ENCODE data around the gene PPP1R18.
"Not testable (repeated sequence)": the region's sequence is repeated elsewhere in the genome, so short reads cannot be mapped to it uniquely, and the experiment has no call there.

Gene PPP1R18

DNA sequence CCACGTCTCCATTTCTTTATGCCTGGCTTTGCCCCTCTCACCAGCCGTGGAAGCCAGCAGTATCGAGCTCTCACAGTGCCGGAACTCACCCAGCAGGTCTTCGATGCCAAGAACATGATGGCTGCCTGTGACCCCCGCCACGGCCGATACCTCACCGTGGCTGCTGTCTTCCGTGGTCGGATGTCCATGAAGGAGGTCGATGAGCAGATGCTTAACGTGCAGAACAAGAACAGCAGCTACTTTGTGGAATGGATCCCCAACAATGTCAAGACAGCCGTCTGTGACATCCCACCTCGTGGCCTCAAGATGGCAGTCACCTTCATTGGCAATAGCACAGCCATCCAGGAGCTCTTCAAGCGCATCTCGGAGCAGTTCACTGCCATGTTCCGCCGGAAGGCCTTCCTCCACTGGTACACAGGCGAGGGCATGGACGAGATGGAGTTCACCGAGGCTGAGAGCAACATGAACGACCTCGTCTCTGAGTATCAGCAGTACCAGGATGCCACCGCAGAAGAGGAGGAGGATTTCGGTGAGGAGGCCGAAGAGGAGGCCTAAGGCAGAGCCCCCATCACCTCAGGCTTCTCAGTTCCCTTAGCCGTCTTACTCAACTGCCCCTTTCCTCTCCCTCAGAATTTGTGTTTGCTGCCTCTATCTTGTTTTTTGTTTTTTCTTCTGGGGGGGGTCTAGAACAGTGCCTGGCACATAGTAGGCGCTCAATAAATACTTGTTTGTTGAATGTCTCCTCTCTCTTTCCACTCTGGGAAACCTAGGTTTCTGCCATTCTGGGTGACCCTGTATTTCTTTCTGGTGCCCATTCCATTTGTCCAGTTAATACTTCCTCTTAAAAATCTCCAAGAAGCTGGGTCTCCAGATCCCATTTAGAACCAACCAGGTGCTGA is 37.6 kb upstream of the PPP1R18 start:
- peaks cover 60% of the 10 kb centered on the region for H3K36me3 ChIP-seq (ENCODE audit: control insufficient read depth, insufficient read depth, low read length)
- H3K27ac ChIP-seq (ENCODE audit: low read depth, low read length) = peak overlapping the region; percentile 31
- not testable (repeated sequence) for H3K9me3 ChIP-seq (ENCODE audit: control insufficient read depth, insufficient read depth, low read length); H3K4me1 ChIP-seq (ENCODE audit: control insufficient read depth, insufficient read depth, low read length); H3K9ac ChIP-seq (ENCODE audit: low read depth, low read length); H3K4me3 ChIP-seq (ENCODE audit: low read depth, low read length); H3K27me3 ChIP-seq (ENCODE audit: control insufficient read depth, insufficient read depth, low read length)

DNA sequence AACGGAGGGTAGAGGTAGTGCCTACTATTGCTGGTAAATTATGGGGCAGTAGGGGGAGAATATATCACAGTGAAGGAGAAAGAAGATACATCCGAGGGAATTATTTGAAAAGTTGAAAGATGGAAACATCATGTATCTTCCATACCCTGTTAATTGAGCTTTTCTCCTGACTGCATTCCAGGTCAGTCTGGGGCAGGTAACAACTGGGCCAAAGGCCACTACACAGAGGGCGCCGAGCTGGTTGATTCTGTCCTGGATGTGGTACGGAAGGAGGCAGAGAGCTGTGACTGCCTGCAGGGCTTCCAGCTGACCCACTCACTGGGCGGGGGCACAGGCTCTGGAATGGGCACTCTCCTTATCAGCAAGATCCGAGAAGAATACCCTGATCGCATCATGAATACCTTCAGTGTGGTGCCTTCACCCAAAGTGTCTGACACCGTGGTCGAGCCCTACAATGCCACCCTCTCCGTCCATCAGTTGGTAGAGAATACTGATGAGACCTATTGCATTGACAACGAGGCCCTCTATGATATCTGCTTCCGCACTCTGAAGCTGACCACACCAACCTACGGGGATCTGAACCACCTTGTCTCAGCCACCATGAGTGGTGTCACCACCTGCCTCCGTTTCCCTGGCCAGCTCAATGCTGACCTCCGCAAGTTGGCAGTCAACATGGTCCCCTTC is 36.9 kb upstream of the PPP1R18 start:
- H3K27ac ChIP-seq (ENCODE audit: low read depth, low read length) = peak overlapping the region; percentile 98
- H3K9ac ChIP-seq (ENCODE audit: low read depth, low read length); H3K27me3 ChIP-seq (ENCODE audit: control insufficient read depth, insufficient read depth, low read length); H3K9me3 ChIP-seq (ENCODE audit: control insufficient read depth, insufficient read depth, low read length): not testable (repeated sequence)
- H3K4me3 ChIP-seq (ENCODE audit: low read depth, low read length) = peak overlapping the region; percentile 93
- peaks cover 13% of the 10 kb centered on the region; the same call in 1 of the 2 replicates for H3K4me1 ChIP-seq (ENCODE audit: control insufficient read depth, insufficient read depth, low read length)
- H3K36me3 ChIP-seq (ENCODE audit: control insufficient read depth, insufficient read depth, low read length) = peaks cover 56% of the 10 kb centered on the region

DNA sequence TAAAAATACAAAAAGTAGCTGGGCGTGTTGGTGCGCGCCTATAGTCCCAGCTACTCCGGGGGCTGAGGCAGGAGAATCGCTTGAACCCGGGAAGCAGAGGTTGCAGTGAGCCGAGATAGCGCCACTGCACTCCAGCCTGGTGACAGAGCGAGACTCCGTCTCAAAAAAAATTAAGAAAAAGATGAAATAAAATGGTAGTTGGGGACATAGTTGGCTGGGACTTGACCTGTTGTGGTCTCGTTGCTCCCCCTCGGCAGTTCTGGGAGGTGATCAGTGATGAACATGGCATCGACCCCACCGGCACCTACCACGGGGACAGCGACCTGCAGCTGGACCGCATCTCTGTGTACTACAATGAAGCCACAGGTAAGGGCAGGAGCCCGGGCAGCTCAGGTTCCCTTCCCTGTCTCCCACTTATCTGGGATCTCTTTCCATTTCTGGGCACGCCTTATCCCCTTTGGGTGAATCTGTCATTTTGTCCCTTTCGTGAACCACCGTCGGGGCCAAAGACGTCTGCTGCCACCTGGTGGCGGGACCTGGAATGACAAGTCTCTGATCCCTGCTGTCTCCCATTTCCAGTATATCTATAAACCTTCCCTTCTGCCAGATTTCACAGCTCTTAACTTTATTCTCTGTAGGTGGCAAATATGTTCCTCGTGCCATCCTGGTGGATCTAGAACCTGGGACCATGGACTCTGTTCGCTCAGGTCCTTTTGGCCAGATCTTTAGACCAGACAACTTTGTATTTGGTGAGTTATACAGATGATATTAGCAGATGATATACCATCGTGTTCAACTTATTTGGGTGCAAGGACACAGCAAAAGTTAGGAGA is 36.1 kb upstream of the PPP1R18 start:
- H3K9ac ChIP-seq (ENCODE audit: low read depth, low read length) = peak overlapping the region; percentile 100
- peak overlapping the region; percentile 93 for H3K4me3 ChIP-seq (ENCODE audit: low read depth, low read length)
- H3K4me1 ChIP-seq (ENCODE audit: control insufficient read depth, insufficient read depth, low read length) = peaks cover 13% of the 10 kb centered on the region; the same call in 1 of the 2 replicates
- no peaks in the 10 kb centered on the region for H3K9me3 ChIP-seq (ENCODE audit: control insufficient read depth, insufficient read depth, low read length)
- peak overlapping the region; percentile 98 for H3K27ac ChIP-seq (ENCODE audit: low read depth, low read length)
- H3K27me3 ChIP-seq (ENCODE audit: control insufficient read depth, insufficient read depth, low read length) = no peaks in the 10 kb centered on the region
- peaks cover 48% of the 10 kb centered on the region for H3K36me3 ChIP-seq (ENCODE audit: control insufficient read depth, insufficient read depth, low read length)

DNA sequence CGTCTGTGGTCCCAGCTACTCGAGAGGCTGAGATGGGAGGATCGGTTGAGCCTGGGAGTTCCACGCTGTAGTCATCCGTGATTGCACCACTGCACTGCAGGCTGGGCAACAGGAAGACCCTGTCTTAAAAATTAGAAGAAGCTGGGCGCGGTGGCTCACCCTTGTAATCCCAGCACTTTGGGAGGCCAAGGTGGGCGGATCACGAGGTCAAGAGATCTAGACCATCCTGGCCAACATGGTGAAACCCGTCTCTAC is 35.5 kb upstream of the PPP1R18 start:
- peaks cover 13% of the 10 kb centered on the region; the same call in 1 of the 2 replicates for H3K4me1 ChIP-seq (ENCODE audit: control insufficient read depth, insufficient read depth, low read length)
- not testable (repeated sequence) for H3K9me3 ChIP-seq (ENCODE audit: control insufficient read depth, insufficient read depth, low read length); H3K27me3 ChIP-seq (ENCODE audit: control insufficient read depth, insufficient read depth, low read length)
- peaks cover 44% of the 10 kb centered on the region for H3K36me3 ChIP-seq (ENCODE audit: control insufficient read depth, insufficient read depth, low read length)
- peak overlapping the region; percentile 100 for H3K9ac ChIP-seq (ENCODE audit: low read depth, low read length)
- peak overlapping the region; percentile 98 for H3K27ac ChIP-seq (ENCODE audit: low read depth, low read length)
- H3K4me3 ChIP-seq (ENCODE audit: low read depth, low read length) = peak overlapping the region; percentile 93

DNA sequence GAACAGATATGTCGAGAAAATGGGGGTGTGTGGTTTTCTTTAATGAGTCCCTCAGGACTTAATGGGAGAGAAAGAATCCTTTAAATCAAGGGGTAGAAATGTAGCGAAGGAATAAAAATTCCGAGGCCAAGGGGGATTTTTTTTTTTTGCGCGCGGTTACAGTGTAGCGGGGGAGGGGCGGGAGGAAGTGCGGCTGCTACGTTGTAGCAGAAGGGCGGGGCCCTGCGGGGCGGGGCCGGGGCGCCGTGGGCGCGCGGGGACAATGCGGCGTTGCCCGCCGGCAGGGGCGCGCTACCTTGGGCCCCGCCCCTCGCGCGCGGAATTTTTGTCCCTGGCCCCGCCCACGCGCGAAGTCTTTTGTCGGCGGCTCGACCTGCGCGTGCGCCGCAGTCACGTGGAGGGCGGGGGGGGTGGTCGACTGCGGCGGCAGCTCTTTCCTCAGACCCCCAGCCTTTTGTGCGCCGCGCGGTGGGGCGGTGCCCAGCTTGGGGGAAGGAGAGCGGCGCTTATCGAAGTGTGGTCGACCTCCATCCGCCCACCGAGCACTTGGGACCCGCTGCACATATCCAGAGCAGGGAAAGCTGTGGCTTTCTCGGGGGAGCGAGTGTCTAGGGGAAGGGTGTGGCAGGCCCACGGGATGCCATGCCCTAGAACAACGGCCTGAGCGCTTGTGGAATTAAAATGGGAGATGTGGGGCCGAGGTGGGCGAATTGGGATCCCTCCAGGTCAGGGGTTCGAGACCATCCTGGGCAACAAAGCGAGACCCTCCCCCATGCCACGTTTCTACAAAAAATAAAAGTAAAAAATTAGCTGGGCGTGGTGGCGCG is 35.0 kb upstream of the PPP1R18 start:
- no peaks in the 10 kb centered on the region for H3K9me3 ChIP-seq (ENCODE audit: control insufficient read depth, insufficient read depth, low read length)
- H3K27me3 ChIP-seq (ENCODE audit: control insufficient read depth, insufficient read depth, low read length) = no peaks in the 10 kb centered on the region
- H3K9ac ChIP-seq (ENCODE audit: low read depth, low read length) = peak overlapping the region; percentile 100
- peak overlapping the region; percentile 93 for H3K4me3 ChIP-seq (ENCODE audit: low read depth, low read length)
- H3K4me1 ChIP-seq (ENCODE audit: control insufficient read depth, insufficient read depth, low read length) = peaks cover 17% of the 10 kb centered on the region
- peak overlapping the region; percentile 98 for H3K27ac ChIP-seq (ENCODE audit: low read depth, low read length)
- H3K36me3 ChIP-seq (ENCODE audit: control insufficient read depth, insufficient read depth, low read length) = peaks cover 44% of the 10 kb centered on the region

DNA sequence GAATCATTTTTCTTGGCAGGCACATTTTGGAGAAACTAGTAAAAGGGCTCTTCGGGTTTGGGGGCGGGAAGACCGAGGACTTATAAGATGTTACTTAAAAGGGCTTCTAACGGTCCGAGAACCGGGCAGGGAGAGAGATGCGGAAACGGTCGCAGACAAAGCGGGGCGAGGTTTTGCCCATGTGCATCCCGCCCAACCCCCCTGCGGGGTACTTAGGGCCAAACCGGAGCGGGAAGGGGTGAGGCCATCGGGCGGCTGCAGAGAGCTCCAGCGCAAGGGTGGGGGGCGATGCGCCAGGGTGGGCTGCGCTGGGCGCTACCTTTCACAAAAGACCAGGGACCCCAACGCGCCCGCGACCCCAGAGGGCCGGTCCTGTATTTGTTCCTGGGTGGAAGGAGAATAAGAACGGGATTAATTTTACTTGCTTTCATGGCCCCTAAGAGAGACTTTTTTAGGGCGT is 34.3 kb upstream of the PPP1R18 start:
- Histone ChIP-seq H3K4me1 (ENCODE audit: control insufficient read depth, insufficient read depth, low read length) (peaks cover 18% of the 10 kb centered on the region), H3K27me3 (ENCODE audit: control insufficient read depth, insufficient read depth, low read length) (no peaks in the 10 kb centered on the region), H3K36me3 (ENCODE audit: control insufficient read depth, insufficient read depth, low read length) (peaks cover 42% of the 10 kb centered on the region), H3K4me3 (ENCODE audit: low read depth, low read length) (peak overlapping the region; percentile 93), H3K9ac (ENCODE audit: low read depth, low read length) (peak overlapping the region; percentile 100), H3K9me3 (ENCODE audit: control insufficient read depth, insufficient read depth, low read length) (no peaks in the 10 kb centered on the region), H3K27ac (ENCODE audit: low read depth, low read length) (peak overlapping the region; percentile 98)

DNA sequence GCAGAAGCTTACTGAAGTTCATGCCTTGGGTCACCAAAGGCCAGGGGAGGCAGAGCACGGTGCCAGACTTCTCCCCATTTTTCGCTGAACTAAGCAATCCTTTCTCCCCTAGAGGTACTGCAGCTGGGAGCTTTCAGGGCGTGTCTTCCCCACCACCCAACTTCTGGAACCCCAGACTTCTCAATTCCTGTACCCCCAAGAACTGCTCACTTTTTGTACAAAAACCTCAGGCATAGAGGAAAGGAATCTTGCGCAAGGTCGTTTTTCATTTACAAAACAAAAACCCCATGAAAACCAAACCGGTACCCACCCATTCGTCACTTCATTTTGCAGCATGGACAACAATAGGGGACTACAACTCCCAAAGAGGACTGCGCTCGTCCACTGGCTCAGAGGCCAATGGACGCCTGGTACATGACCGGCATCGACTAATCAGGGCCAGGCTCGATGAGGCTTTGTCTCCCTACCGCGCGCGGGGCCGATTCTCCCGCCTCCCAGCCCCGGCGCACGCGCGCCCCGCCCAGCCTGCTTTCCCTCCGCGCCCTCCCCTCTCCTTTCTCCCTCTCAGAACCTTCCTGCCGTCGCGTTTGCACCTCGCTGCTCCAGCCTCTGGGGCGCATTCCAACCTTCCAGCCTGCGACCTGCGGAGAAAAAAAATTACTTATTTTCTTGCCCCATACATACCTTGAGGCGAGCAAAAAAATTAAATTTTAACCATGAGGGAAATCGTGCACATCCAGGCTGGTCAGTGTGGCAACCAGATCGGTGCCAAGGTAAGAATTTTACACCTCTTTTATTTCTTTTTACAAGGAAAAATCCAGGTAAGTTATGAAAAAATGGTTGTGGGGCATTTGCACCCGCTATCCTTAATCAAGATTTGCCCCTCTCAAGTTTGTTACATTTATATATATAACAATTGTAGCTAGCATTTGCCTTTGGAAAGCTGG is 33.6 kb upstream of the PPP1R18 start, which contains the start of gene TUBB:
TSS of gene TUBB (plus strand) at position 562 of the 947 bp plus-strand sequence. CDS start at position 717, 155 bp downstream.
- Histone ChIP-seq H3K36me3 (ENCODE audit: control insufficient read depth, insufficient read depth, low read length) (peaks cover 38% of the 10 kb centered on the region), H3K27me3 (ENCODE audit: control insufficient read depth, insufficient read depth, low read length) (no peaks in the 10 kb centered on the region), H3K27ac (ENCODE audit: low read depth, low read length) (peak within 1 kb of the TSS; percentile 98), H3K9ac (ENCODE audit: low read depth, low read length) (peak within 1 kb of the TSS; percentile 100), H3K9me3 (ENCODE audit: control insufficient read depth, insufficient read depth, low read length) (no peaks in the 10 kb centered on the region), H3K4me3 (ENCODE audit: low read depth, low read length) (peak within 1 kb of the TSS; percentile 93), H3K4me1 (ENCODE audit: control insufficient read depth, insufficient read depth, low read length) (peaks cover 18% of the 10 kb centered on the region)

DNA sequence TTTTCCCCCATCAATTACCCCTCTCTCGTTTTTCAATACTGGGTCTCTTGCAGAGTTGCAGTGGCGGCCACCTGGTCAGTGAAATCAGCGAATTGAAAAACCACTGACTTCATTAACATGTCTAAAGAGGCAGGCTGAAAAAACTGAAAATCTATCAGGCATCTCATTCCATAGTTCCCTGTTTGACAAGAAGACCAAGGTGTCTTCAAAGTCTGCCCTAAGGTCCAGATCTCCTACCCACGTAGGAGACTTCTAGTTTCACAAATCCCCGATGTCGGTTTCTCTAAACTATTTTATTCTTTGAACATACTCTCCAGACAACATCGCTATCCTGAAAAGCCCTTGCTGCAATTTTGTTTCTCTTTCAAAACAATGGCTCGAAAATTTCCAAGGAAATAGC is 32.9 kb upstream of the PPP1R18 start:
- H3K9me3 ChIP-seq (ENCODE audit: control insufficient read depth, insufficient read depth, low read length) = no peaks in the 10 kb centered on the region
- peak overlapping the region; percentile 93 for H3K4me3 ChIP-seq (ENCODE audit: low read depth, low read length)
- H3K9ac ChIP-seq (ENCODE audit: low read depth, low read length) = peak overlapping the region; percentile 87
- no peaks in the 10 kb centered on the region for H3K27me3 ChIP-seq (ENCODE audit: control insufficient read depth, insufficient read depth, low read length)
- peaks cover 38% of the 10 kb centered on the region for H3K36me3 ChIP-seq (ENCODE audit: control insufficient read depth, insufficient read depth, low read length)
- H3K4me1 ChIP-seq (ENCODE audit: control insufficient read depth, insufficient read depth, low read length) = peaks cover 18% of the 10 kb centered on the region
- H3K27ac ChIP-seq (ENCODE audit: low read depth, low read length) = peak overlapping the region; percentile 98

DNA sequence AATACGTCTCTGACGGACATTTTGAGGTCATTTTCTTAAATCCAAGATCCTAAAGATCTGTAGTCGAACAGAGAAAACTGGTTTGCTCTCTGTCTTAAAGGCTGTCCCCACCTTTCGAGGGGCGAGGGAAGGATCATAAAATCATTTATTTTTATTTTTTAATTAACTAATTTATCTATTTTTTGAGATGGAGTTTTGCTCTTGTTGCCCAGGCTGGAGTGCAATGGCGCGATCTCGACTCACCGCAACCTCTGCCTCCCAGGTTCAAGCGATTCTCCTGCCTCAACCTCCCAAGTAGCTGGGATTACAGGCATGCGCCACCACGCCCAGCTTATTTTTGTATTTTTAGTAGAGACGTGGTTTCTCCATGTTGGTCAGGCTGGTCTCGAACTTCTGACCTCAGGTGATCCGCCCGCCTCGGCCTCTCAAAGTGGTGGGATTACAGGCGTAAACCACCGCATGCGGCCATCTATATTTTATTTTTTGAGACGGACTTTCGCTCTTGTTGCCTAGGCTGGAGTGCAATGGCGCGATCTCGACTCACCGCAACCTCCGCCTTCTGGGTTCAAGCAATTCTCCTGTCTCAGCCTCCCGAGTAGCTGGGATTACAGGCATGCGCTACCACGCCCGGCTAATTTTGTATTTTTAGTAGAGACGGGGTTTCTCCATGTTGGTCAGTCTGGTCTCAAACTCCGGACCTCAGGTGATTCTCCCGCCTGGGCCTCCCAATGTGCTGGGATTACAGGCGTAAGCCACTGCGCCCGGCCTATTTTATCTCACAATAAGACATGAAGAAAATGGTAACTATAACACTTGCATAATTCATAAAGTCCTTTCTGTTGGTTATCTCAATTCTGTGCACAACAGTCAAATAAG is 31.6 kb upstream of the PPP1R18 start:
- H3K4me1 ChIP-seq (ENCODE audit: control insufficient read depth, insufficient read depth, low read length) = peaks cover 18% of the 10 kb centered on the region
- H3K36me3 ChIP-seq (ENCODE audit: control insufficient read depth, insufficient read depth, low read length) = peaks cover 38% of the 10 kb centered on the region
- peak overlapping the region; percentile 77 for H3K4me3 ChIP-seq (ENCODE audit: low read depth, low read length)
- peak overlapping the region; percentile 98 for H3K27ac ChIP-seq (ENCODE audit: low read depth, low read length)
- H3K9me3 ChIP-seq (ENCODE audit: control insufficient read depth, insufficient read depth, low read length); H3K27me3 ChIP-seq (ENCODE audit: control insufficient read depth, insufficient read depth, low read length): not testable (repeated sequence)
- peak overlapping the region; percentile 96 for H3K9ac ChIP-seq (ENCODE audit: low read depth, low read length)
